ENCODE results near the gene SLC23A3. TPM values are rescaled to one million over a fixed set of nuclear protein-coding genes. Genes with fewer than 3 reads are reported as not detected.

Gene SLC23A3
- total RNA-seq, 1 experiment from 2014 or later: 1.9 TPM

DNA sequence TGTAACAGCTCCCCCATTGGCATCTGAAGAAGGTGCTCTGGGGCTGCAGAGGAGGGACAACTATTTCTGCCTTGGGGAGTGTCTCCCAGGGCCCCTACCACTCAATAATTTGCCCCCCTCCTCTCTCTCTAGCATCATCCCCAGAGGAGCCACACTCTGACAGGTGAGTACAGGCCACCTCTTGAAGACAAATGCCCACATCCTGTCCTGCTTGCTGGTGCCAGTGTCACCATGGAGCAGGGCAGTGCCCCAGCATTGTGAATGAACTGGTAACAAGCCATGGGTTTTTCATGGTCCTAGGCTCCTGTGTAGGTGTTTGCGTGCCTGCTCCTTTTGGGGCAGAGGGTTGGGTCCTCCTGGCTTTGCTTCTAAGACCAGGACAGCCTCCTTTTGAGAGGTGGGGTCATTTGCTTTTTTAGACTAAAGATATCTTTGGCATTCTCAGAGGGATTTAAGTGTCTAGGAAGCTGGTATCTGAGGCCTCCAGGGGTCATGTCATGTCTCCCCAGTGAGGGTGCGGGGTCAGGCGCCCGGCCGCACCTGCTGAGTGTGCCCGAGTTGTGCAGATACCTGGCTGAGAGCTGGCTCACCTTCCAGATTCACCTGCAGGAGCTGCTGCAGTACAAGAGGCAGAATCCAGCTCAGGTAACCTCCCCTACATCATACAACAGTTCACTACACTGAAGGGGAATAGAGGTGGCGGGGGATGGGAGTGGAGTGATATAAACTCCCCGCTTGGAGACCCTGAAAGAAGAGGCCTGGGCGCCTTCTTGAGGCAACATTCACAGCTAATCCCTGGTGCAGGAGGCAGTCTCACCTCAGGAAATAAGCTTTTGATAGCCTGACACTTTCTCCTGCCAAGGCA is 10.0 kb upstream of the SLC23A3 start:
- TF ChIP-seq, protein P1, sequence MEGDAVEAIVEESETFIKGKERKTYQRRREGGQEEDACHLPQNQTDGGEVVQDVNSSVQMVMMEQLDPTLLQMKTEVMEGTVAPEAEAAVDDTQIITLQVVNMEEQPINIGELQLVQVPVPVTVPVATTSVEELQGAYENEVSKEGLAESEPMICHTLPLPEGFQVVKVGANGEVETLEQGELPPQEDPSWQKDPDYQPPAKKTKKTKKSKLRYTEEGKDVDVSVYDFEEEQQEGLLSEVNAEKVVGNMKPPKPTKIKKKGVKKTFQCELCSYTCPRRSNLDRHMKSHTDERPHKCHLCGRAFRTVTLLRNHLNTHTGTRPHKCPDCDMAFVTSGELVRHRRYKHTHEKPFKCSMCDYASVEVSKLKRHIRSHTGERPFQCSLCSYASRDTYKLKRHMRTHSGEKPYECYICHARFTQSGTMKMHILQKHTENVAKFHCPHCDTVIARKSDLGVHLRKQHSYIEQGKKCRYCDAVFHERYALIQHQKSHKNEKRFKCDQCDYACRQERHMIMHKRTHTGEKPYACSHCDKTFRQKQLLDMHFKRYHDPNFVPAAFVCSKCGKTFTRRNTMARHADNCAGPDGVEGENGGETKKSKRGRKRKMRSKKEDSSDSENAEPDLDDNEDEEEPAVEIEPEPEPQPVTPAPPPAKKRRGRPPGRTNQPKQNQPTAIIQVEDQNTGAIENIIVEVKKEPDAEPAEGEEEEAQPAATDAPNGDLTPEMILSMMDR (conservative IDR thresholded peaks at IDR 0.05; ENCODE audit: low read depth, low read length): no peak
- TF ChIP-seq EZH2 (IDR thresholded peaks at IDR 0.05; ENCODE audit: borderline replicate concordance, low read depth, low read length, poor library complexity, severe bottlenecking): no peak
- Histone ChIP-seq H3K27ac (ENCODE audit: low read depth, low read length, poor library complexity, severe bottlenecking) (no peak overlapping the region), H3K4me3 (ENCODE audit: low read depth, low read length, poor library complexity, severe bottlenecking) (no peak overlapping the region), H3K36me3 (ENCODE audit: insufficient read depth, low read length, poor library complexity, severe bottlenecking) (peaks cover 40% of the 10 kb centered on the region), H3K27me3 (replicated peaks; ENCODE audit: insufficient read depth, low read depth, low read length, poor library complexity) (no peaks in the 10 kb centered on the region), H3K9me3 (ENCODE audit: low read depth, low read length, poor library complexity, severe bottlenecking) (no peaks in the 10 kb centered on the region), H3K4me1 (ENCODE audit: insufficient read depth, low read length, poor library complexity, severe bottlenecking) (peaks cover 5% of the 10 kb centered on the region)
- ChIA-PET CTCF (no interaction called here), POLR2A (ENCODE audit: low non-redundant PET) (no interaction called here)
- no peak for DNase-seq (ENCODE audit: low spot score)
- intact Hi-C loops (cut with micrococcal nuclease; ENCODE audit: unreplicated experiment): loop anchor here (5.0 kb wide), 2 partner anchors 37 to 117 kb away; partner anchors contain the start of gene ABCB6
- BruUV-seq (replicated peaks): no TSS peak

DNA sequence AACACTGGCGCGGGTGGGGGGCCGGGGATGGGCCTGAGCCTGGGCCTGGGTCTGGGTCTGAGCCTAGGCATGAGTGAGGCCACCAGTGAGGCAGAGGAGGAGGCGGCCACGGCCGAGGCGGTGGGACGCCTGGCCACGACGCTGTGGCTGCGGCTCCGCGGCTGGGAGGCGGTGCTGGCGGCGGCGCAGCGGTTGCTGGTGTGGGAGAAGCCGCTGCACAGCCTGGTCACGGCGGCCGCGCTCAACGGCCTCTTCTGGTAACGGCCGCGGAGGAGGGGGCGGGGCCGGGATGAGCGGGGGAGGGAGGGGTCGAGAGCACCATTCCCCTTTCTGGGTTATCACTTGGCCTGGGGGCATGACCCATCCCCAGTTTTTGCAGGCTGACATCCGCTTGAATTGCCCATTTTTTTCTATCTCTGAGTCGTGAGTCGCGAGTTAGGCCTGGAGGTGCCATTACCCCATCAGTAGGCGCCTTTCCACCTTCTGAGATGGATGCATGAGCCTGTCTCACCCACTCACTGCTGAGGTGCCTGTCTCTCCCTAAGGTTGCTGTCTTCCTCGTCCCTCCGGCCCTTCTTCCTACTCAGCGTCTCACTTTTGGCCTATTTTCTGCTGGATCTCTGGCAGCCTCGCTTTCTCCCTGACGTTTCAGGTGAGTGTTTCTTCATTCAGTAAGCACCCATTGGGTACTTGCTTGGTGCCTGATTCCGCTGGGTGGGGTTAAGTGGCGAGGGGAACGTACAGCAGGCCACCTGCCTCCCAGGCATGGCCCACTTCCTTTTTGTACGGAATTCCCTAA is 8.7 kb upstream of the SLC23A3 start:
- H3K4me1 ChIP-seq (ENCODE audit: insufficient read depth, low read length, poor library complexity, severe bottlenecking): peaks cover 5% of the 10 kb centered on the region
- CTCF ChIA-PET: no interaction called here
- peak overlapping the region; percentile 81 for H3K27ac ChIP-seq (ENCODE audit: low read depth, low read length, poor library complexity, severe bottlenecking)
- TF ChIP-seq, protein P1 (conservative IDR thresholded peaks at IDR 0.05; ENCODE audit: low read depth, low read length): no peak
- TF ChIP-seq EZH2 (IDR thresholded peaks at IDR 0.05; ENCODE audit: borderline replicate concordance, low read depth, low read length, poor library complexity, severe bottlenecking): no peak
- intact Hi-C loops (cut with micrococcal nuclease; ENCODE audit: unreplicated experiment): loop anchor here (5.0 kb wide), 2 partner anchors 39 to 119 kb away; partner anchors contain the start of gene ABCB6
- DNase-seq (ENCODE audit: low spot score): no peak
- POLR2A ChIA-PET (ENCODE audit: low non-redundant PET): no interaction called here
- peaks cover 40% of the 10 kb centered on the region for H3K36me3 ChIP-seq (ENCODE audit: insufficient read depth, low read length, poor library complexity, severe bottlenecking)
- no TSS peak for BruUV-seq (replicated peaks)
- H3K9me3 ChIP-seq (ENCODE audit: low read depth, low read length, poor library complexity, severe bottlenecking): no peaks in the 10 kb centered on the region
- H3K4me3 ChIP-seq (ENCODE audit: low read depth, low read length, poor library complexity, severe bottlenecking): peak overlapping the region; percentile 96
- H3K27me3 ChIP-seq (replicated peaks; ENCODE audit: insufficient read depth, low read depth, low read length, poor library complexity): no peaks in the 10 kb centered on the region

DNA sequence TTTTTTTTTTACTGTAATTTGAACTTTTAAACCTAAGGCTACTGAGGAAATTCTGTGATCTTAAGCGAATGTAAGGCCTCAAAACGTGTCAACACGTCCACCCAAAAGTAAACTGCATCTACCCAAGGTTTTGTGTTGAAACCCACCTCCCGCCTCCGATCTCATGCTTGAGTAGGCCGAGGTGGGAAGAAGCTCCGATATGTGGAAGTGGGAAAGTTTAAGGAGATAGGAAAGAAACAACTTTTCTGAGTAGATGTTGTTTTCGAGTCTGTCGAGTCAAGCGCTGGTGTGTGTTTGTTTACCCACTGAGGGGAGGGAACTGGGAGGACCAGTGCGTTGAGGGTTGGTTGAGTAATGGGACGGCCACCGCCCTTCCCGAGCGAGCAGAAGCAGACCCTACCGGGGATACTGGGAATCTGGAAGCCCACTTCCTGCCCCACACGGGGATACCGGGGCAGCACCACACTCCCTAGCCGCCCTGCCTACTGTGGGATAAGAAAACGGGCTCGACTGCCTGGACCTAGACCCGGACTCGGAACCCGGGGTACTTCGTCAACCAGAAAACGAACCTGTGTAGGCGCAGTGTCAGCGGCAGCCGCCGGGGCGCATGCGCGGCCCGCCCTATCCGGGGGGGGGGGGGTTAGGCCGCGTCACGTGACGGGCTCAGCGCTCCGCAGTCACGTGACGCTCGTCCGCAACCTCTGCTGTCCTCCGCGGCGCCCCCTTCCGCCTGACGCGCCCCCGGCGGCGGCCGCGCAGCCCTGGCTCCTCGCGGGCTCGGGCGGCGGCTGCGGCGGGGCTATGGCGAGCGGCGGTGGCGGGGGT is 7.9 kb upstream of the SLC23A3 start, which contains the start of gene RETREG2:
TSS of gene RETREG2 (plus strand) at position 724 of the 825 bp plus-strand sequence. CDS start at position 802, 78 bp downstream.
- H3K9me3 ChIP-seq (ENCODE audit: low read depth, low read length, poor library complexity, severe bottlenecking): no peaks in the 10 kb centered on the region
- POLR2A ChIA-PET (ENCODE audit: low non-redundant PET): no interaction called here
- CTCF ChIA-PET: interaction anchor here (1.4 kb wide), 1 partner anchor 23 kb away, joined by 6 read pairs; no protein-coding TSS in a partner anchor
- peak; percentile 89 for DNase-seq (ENCODE audit: low spot score)
- H3K4me1 ChIP-seq (ENCODE audit: insufficient read depth, low read length, poor library complexity, severe bottlenecking): peaks cover 5% of the 10 kb centered on the region
- intact Hi-C loops (cut with micrococcal nuclease; ENCODE audit: unreplicated experiment): loop anchor here (5.0 kb wide), 2 partner anchors 40 to 120 kb away; partner anchors contain the start of gene ABCB6
- peaks cover 32% of the 10 kb centered on the region for H3K36me3 ChIP-seq (ENCODE audit: insufficient read depth, low read length, poor library complexity, severe bottlenecking)
- TF ChIP-seq EZH2 (IDR thresholded peaks at IDR 0.05; ENCODE audit: borderline replicate concordance, low read depth, low read length, poor library complexity, severe bottlenecking): no peak
- TF ChIP-seq, protein P1 (conservative IDR thresholded peaks at IDR 0.05; ENCODE audit: low read depth, low read length): 0 out of 2 replicates have a peak, but pooled peaks have one; percentile 31
- peak within 1 kb of the TSS; percentile 81 for H3K27ac ChIP-seq (ENCODE audit: low read depth, low read length, poor library complexity, severe bottlenecking)
- H3K4me3 ChIP-seq (ENCODE audit: low read depth, low read length, poor library complexity, severe bottlenecking): peak within 1 kb of the TSS; percentile 96
- BruUV-seq (replicated peaks): TSS peak; percentile 46
- no peaks in the 10 kb centered on the region for H3K27me3 ChIP-seq (replicated peaks; ENCODE audit: insufficient read depth, low read depth, low read length, poor library complexity)
